H9 (cell line): ENCODE data around the gene CACNA2D3. TPM values are rescaled to one million over a fixed set of nuclear protein-coding genes. Genes with fewer than 3 reads are reported as not detected.

Experiments
- DNase-seq: peaks from one replicate; pipeline ENCODE4 v3.0.0-alpha.2; 2017
- H2AFZ ChIP-seq: one replicate; pipeline ENCODE4 v1.6.1; 2013; ENCODE audit warnings: mild to moderate bottlenecking, low read length, control low read depth, moderate library complexity
- H2AK5ac ChIP-seq: 2 replicates; pipeline ENCODE4 v1.6.1; 2013; ENCODE audit warnings: low read length, control low read depth, mixed read lengths; ENCODE audit not compliant: insufficient read length
- H2BK120ac ChIP-seq: one replicate; pipeline ENCODE4 v1.6.1; 2013; ENCODE audit warnings: low read depth, mild to moderate bottlenecking, low read length, control low read depth, inconsistent platforms; ENCODE audit not compliant: poor library complexity, severe bottlenecking
- H2BK12ac ChIP-seq: 2 replicates; pipeline ENCODE4 v1.6.1; 2013; ENCODE audit warnings: low read length, control low read depth, mixed read lengths, low read depth; ENCODE audit not compliant: insufficient read length
- H2BK15ac ChIP-seq: 2 replicates; pipeline ENCODE4 v1.6.1; 2013; ENCODE audit warnings: low read depth, low read length, control low read depth
- H2BK20ac ChIP-seq: one replicate; pipeline ENCODE4 v1.6.1; 2013; ENCODE audit warnings: low read depth, mild to moderate bottlenecking, low read length, control low read depth, inconsistent platforms; ENCODE audit not compliant: poor library complexity, severe bottlenecking
- H2BK5ac ChIP-seq: 2 replicates; pipeline ENCODE4 v1.6.1; 2013; ENCODE audit warnings: low read length, control low read depth, mixed read lengths; ENCODE audit not compliant: insufficient read length
- H3K14ac ChIP-seq: 2 replicates; pipeline ENCODE4 v1.6.1; 2013; ENCODE audit warnings: low read length, control low read depth; ENCODE audit not compliant: insufficient read depth
- H3K18ac ChIP-seq: 2 replicates; pipeline ENCODE4 v1.6.1; 2013; ENCODE audit warnings: low read depth, mild to moderate bottlenecking, mixed read lengths, low read length, control low read depth; ENCODE audit not compliant: insufficient read length
- H3K23ac ChIP-seq: 2 replicates; pipeline ENCODE4 v1.6.1; 2013; ENCODE audit warnings: low read length, control low read depth, mixed read lengths, low read depth; ENCODE audit not compliant: insufficient read length
- H3K23me2 ChIP-seq: 2 replicates; pipeline ENCODE4 v1.6.1; 2013; ENCODE audit warnings: low read depth, mild to moderate bottlenecking, mixed read lengths, low read length, control low read depth; ENCODE audit not compliant: insufficient read length, poor library complexity, severe bottlenecking
- H3K27ac ChIP-seq: 2 replicates; pipeline ENCODE4 v1.5.1; 2013; ENCODE audit warnings: low read length, control low read depth, mixed read lengths, low read depth; ENCODE audit not compliant: insufficient read length
- H3K27me3 ChIP-seq: 2 replicates; pipeline ENCODE4 v1.6.1; 2013; ENCODE audit warnings: low read length, control low read depth, inconsistent platforms; ENCODE audit not compliant: insufficient read depth
- H3K4ac ChIP-seq: 2 replicates; pipeline ENCODE4 v1.6.1; 2013; ENCODE audit warnings: low read depth, mild to moderate bottlenecking, control low read depth, inconsistent platforms, low read length, moderate library complexity
- H3K4me1 ChIP-seq: 2 replicates; pipeline ENCODE4 v1.6.1; 2013; ENCODE audit warnings: low read length, control low read depth, inconsistent platforms; ENCODE audit not compliant: insufficient read depth
- H3K4me2 ChIP-seq: 2 replicates; pipeline ENCODE4 v1.6.1; 2013; ENCODE audit warnings: low read length, control low read depth, mixed read lengths; ENCODE audit not compliant: insufficient read length, insufficient read depth
- H3K56ac ChIP-seq: 2 replicates; pipeline ENCODE4 v1.6.1; 2013; ENCODE audit warnings: low read depth, mild to moderate bottlenecking, mixed read lengths, low read length, control low read depth; ENCODE audit not compliant: insufficient read length
- H3K79me1 ChIP-seq: 2 replicates; pipeline ENCODE4 v1.6.1; 2013; ENCODE audit warnings: low read depth, mild to moderate bottlenecking, moderate library complexity, low read length, control low read depth, inconsistent platforms; ENCODE audit not compliant: insufficient read depth, poor library complexity, severe bottlenecking
- H3K79me2 ChIP-seq: 2 replicates; pipeline ENCODE4 v1.6.1; 2013; ENCODE audit warnings: low read length, control low read depth, inconsistent platforms; ENCODE audit not compliant: insufficient read depth
- H3K9ac ChIP-seq: 2 replicates; pipeline ENCODE4 v1.6.1; 2013; ENCODE audit warnings: low read length, control low read depth, mixed read lengths; ENCODE audit not compliant: insufficient read length; ENCODE audit errors: extremely low read depth
- H3K9me3 ChIP-seq: one replicate; pipeline ENCODE4 v1.6.1; 2013; ENCODE audit warnings: low read depth, low read length, inconsistent platforms; ENCODE audit not compliant: control insufficient read depth
- H3T11ph ChIP-seq: one replicate; pipeline ENCODE4 v1.6.1; 2013; ENCODE audit warnings: mild to moderate bottlenecking, low read length, control low read depth, inconsistent platforms
- H4K20me1 ChIP-seq: one replicate; pipeline ENCODE4 v1.6.1; 2013; ENCODE audit not compliant: control insufficient read depth, insufficient read length, insufficient read depth
- H4K5ac ChIP-seq: 2 replicates; pipeline ENCODE4 v1.6.1; 2013; ENCODE audit warnings: low read depth, mild to moderate bottlenecking, mixed read lengths, low read length, control low read depth; ENCODE audit not compliant: insufficient read length
- H4K8ac ChIP-seq: replicated peaks from 2 replicates; pipeline ENCODE4 v1.6.1; 2013; ENCODE audit warnings: low read length, control low read depth, mixed read lengths, low read depth; ENCODE audit not compliant: insufficient read length
- H4K91ac ChIP-seq: 2 replicates; pipeline ENCODE4 v1.6.1; 2013; ENCODE audit warnings: low read depth, mild to moderate bottlenecking, moderate library complexity, mixed read lengths, low read length, control low read depth; ENCODE audit not compliant: insufficient read length
- H3K27ac Mint-ChIP-seq, 3 experiments: 2 replicates in 2 of 3; 3 replicates in 1 of 3; pipeline ENCODE4 v1.8.0; 2020 to 2021; ENCODE audit warnings: mixed read lengths in 3 of 3, mild to moderate bottlenecking in 1 of 3, moderate library complexity in 1 of 3
- H3K27me3 Mint-ChIP-seq: 2 replicates; pipeline ENCODE4 v1.8.0; 2021; ENCODE audit warnings: low read depth, mild to moderate bottlenecking, moderate library complexity, mixed read lengths
- H3K36me3 Mint-ChIP-seq, 3 experiments: 2 replicates in 2 of 3; 3 replicates in 1 of 3; pipeline ENCODE4 v1.8.0; 2020 to 2021; ENCODE audit warnings: low read depth in 3 of 3, mixed read lengths in 3 of 3; ENCODE audit not compliant: insufficient read depth in 1 of 3
- H3K4me1 Mint-ChIP-seq, 2 experiments: 2 replicates each; pipeline ENCODE4 v1.8.0; 2020; ENCODE audit warnings: mixed read lengths in 2 of 2
- H3K4me3 Mint-ChIP-seq, 2 experiments: 2 replicates in 1 of 2; 3 replicates in 1 of 2; pipeline ENCODE4 v1.8.0; 2020 to 2021; ENCODE audit warnings: mild to moderate bottlenecking in 2 of 2, mixed read lengths in 2 of 2, moderate library complexity in 1 of 2
- H3K9me3 Mint-ChIP-seq, 2 experiments: 2 replicates in 1 of 2; 3 replicates in 1 of 2; pipeline ENCODE4 v1.8.0; 2020; ENCODE audit warnings: mild to moderate bottlenecking in 2 of 2, mixed read lengths in 2 of 2, moderate library complexity in 1 of 2
- WGBS: extraction: QIAGEN DNeasy Blood & Tissue Kit; methylation state at CpG from one replicate; pipeline ENCODE4 v1.1.7; 2013; ENCODE audit warnings: missing lambda C conversion rate, low lambda C conversion rate, mixed read lengths; ENCODE audit not compliant: insufficient read length; ENCODE audit errors: extremely low coverage; 5-methylcytosine and 5-hydroxymethylcytosine counted together
- total RNA-seq: library from RNA; stranded (reverse); gene quantifications from 2 replicates; pipeline ENCODE4 v1.2.1, GENCODE V29; 2021
- TF ChIP-seq, protein P1 (sequence below): fragments of 200-600 bp; sonication (generic); conservative IDR thresholded peaks from 3 replicates; pipeline ENCODE4 v1.8.0; 2021; ENCODE audit warnings: antibody characterized with exemption, mild to moderate bottlenecking

The CACNA2D3 gene
- total RNA-seq, 1 experiment from 2014 or later, result 3.2 TPM

GRCh38 chr3:54567949-54568348, 445.6 kb downstream of the CACNA2D3 start:
- H3K79me1 ChIP-seq, result no peaks in the 10 kb centered on the region
- no peak overlapping the region for H3K27ac Mint-ChIP-seq

More at GRCh38 chr3:54567949-54568348, 445.6 kb downstream of the CACNA2D3 start:
- Histone ChIP-seq H3K27me3 (no peaks in the 10 kb centered on the region), H3T11ph (no peak overlapping the region), H3K14ac (no peak overlapping the region), H3K18ac (no peak overlapping the region), H3K4me1 (no peaks in the 10 kb centered on the region), H2AK5ac (no peak overlapping the region), H3K4me2 (no peak overlapping the region), H2BK12ac (no peak overlapping the region), H2BK5ac (no peak overlapping the region), H4K20me1 (no peaks in the 10 kb centered on the region), H3K9me3 (no peaks in the 10 kb centered on the region), H2BK20ac (no peak overlapping the region), H4K8ac (no peak overlapping the region), H2BK15ac (no peak overlapping the region), H3K9ac (no peak overlapping the region), H4K5ac (no peak overlapping the region), H3K79me2 (no peaks in the 10 kb centered on the region), H3K27ac (no peak overlapping the region), H3K56ac (no peak overlapping the region), H3K23ac (no peak overlapping the region), H2BK120ac (no peak overlapping the region), H3K4ac (no peak overlapping the region), H2AFZ (no peak overlapping the region), H4K91ac (no peak overlapping the region), H3K23me2 (no peaks in the 10 kb centered on the region)
- no peak for DNase-seq
- Mint-ChIP-seq H3K9me3 (no peaks in the 10 kb centered on the region), H3K36me3 (no peaks in the 10 kb centered on the region), H3K4me1 (peaks cover 5 to 7% of the 10 kb centered on the region in 2 experiments; a peak in 3 of 4 replicates), H3K27me3 (no peaks in the 10 kb centered on the region; the same call in 1 of the 2 replicates), H3K4me3 (no peak overlapping the region)
- no CpG with 5 or more reads among the region's 3 CpGs for WGBS
- TF ChIP-seq, protein P1, sequence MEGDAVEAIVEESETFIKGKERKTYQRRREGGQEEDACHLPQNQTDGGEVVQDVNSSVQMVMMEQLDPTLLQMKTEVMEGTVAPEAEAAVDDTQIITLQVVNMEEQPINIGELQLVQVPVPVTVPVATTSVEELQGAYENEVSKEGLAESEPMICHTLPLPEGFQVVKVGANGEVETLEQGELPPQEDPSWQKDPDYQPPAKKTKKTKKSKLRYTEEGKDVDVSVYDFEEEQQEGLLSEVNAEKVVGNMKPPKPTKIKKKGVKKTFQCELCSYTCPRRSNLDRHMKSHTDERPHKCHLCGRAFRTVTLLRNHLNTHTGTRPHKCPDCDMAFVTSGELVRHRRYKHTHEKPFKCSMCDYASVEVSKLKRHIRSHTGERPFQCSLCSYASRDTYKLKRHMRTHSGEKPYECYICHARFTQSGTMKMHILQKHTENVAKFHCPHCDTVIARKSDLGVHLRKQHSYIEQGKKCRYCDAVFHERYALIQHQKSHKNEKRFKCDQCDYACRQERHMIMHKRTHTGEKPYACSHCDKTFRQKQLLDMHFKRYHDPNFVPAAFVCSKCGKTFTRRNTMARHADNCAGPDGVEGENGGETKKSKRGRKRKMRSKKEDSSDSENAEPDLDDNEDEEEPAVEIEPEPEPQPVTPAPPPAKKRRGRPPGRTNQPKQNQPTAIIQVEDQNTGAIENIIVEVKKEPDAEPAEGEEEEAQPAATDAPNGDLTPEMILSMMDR, result no peak
